GM06990 (cell line): Measurements from ENCODE around the gene CSDE1.

Experiments used
- DNase-seq: peaks from one replicate; pipeline ENCODE4 v3.0.0-alpha.2; 2011; ENCODE audit not compliant: insufficient read length; ENCODE audit errors: extremely low read depth
- H3K27me3 ChIP-seq: replicated peaks from 2 replicates; pipeline ENCODE4 v1.6.0; 2011; ENCODE audit warnings: low read length; ENCODE audit not compliant: control insufficient read depth, insufficient read depth
- H3K36me3 ChIP-seq: 2 replicates; pipeline ENCODE4 v1.5.1; 2011; ENCODE audit warnings: low read length; ENCODE audit not compliant: control insufficient read depth, insufficient read depth
- H3K4me3 ChIP-seq: replicated peaks from 2 replicates; pipeline ENCODE4 v1.5.1; 2011; ENCODE audit warnings: low read depth, mild to moderate bottlenecking, control low read depth, low read length
- TF ChIP-seq, protein P1 (sequence below): IDR thresholded peaks from 2 replicates; pipeline ENCODE4 v1.5.1; 2011; ENCODE audit warnings: low read length, control low read depth, mild to moderate bottlenecking, inconsistent platforms; ENCODE audit not compliant: insufficient read depth, poor library complexity, severe bottlenecking

Gene CSDE1

DNA sequence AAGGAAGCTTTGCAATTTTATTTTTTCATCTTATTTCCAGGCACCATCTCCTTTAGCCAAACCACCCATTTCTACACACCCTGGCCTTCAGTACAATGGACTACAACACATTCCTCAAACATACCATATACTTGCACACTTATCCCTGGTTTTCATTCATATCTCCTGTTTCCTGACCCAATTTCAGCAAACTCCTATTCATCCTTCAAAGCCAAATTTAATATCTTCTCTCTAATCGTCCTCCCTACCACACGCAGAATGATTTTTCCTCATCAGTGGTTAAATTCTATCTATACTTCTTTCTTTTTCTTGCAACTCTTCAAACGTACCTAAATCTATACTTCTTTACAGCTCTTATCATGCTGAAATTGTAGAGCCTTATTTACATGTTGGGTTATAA is 90.8 kb downstream of the CSDE1 start:
- DNase-seq: no peak
- H3K4me3 ChIP-seq: no peak overlapping the region
- H3K27me3 ChIP-seq: no peaks in the 10 kb centered on the region
- TF ChIP-seq, protein P1, sequence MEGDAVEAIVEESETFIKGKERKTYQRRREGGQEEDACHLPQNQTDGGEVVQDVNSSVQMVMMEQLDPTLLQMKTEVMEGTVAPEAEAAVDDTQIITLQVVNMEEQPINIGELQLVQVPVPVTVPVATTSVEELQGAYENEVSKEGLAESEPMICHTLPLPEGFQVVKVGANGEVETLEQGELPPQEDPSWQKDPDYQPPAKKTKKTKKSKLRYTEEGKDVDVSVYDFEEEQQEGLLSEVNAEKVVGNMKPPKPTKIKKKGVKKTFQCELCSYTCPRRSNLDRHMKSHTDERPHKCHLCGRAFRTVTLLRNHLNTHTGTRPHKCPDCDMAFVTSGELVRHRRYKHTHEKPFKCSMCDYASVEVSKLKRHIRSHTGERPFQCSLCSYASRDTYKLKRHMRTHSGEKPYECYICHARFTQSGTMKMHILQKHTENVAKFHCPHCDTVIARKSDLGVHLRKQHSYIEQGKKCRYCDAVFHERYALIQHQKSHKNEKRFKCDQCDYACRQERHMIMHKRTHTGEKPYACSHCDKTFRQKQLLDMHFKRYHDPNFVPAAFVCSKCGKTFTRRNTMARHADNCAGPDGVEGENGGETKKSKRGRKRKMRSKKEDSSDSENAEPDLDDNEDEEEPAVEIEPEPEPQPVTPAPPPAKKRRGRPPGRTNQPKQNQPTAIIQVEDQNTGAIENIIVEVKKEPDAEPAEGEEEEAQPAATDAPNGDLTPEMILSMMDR: no peak
- H3K36me3 ChIP-seq: no peaks in the 10 kb centered on the region
